B cell (primary cell): ENCODE data around the gene MTERF4. TPM values are rescaled to one million over a fixed set of nuclear protein-coding genes. Genes with fewer than 3 reads are reported as not detected.

Experiments
- ATAC-seq: fragments of 200-7000 bp; cut with Tn5 transposase; one replicate; pipeline ENCODE4 v1.10.0; 2021; ENCODE audit warnings: low read depth, mild to moderate bottlenecking, moderate number of reproducible peaks, moderate library complexity
- CTCF ChIA-PET: fragments of 350-600 bp; sonication (Branson Sonifier 250); formaldehyde crosslinking; loops from one replicate; lab custom pipeline; 2021; ENCODE audit warnings: antibody characterized with exemption, inconsistent platforms; lab: Charles Lee
- POLR2A ChIA-PET: fragments of 350-600 bp; sonication (Branson Sonifier 250); formaldehyde crosslinking; loops from one replicate; lab custom pipeline; 2021; ENCODE audit warnings: antibody characterized with exemption; lab: Charles Lee
- DNase-seq: peaks from one replicate; pipeline ENCODE4 v3.0.0; 2013
- H2AFZ ChIP-seq: 2 replicates; pipeline ENCODE4 v1.6.1; 2012; ENCODE audit warnings: mild to moderate bottlenecking, low read depth, low read length; ENCODE audit not compliant: insufficient read depth, poor library complexity, severe bottlenecking
- H3K27ac ChIP-seq, 2 donors: 1 replicate in 1 of 2; 2 replicates in 1 of 2; pipeline ENCODE4 v1.5.1; 2012 to 2013; ENCODE audit warnings: low read length in 2 of 2, mild to moderate bottlenecking in 2 of 2, moderate library complexity in 1 of 2
- H3K27me3 ChIP-seq, 4 experiments: fragments of 200-600 bp in 1 of 4; sonication (generic) in 1 of 4; replicated peaks in 1 of 4; 1 replicate in 2 of 4; 2 replicates in 2 of 4; pipeline versions ENCODE4 v1.6.1 to v1.7.0; 2013 to 2016; ENCODE audit warnings: low read length in 3 of 4, mild to moderate bottlenecking in 2 of 4, mixed read lengths in 1 of 4, moderate library complexity in 1 of 4; ENCODE audit not compliant: insufficient read depth in 4 of 4, control insufficient read depth in 3 of 4; ENCODE audit errors: control extremely low read depth in 1 of 4
- H3K36me3 ChIP-seq, 2 experiments: replicated peaks in 1 of 2; 1 replicate in 1 of 2; 2 replicates in 1 of 2; pipeline versions ENCODE4 v1.6.1 to v1.7.1; 2013; ENCODE audit warnings: low read length in 1 of 2; ENCODE audit not compliant: insufficient read depth in 2 of 2, control insufficient read depth in 1 of 2; ENCODE audit errors: control extremely low read depth in 1 of 2, extremely low read depth in 1 of 2
- H3K4me1 ChIP-seq, 2 donors: fragments of 200-600 bp in 1 of 2; sonication (generic) in 1 of 2; 1 replicate in 1 of 2; 2 replicates in 1 of 2; pipeline versions ENCODE4 v1.5.1 to v1.6.1; 2013 to 2017; ENCODE audit warnings: low read length in 2 of 2; ENCODE audit not compliant: control insufficient read depth in 2 of 2, insufficient read depth in 2 of 2
- H3K4me2 ChIP-seq: replicated peaks from 2 replicates; pipeline ENCODE3; 2012; ENCODE audit warnings: mild to moderate bottlenecking, low read depth, low read length; ENCODE audit not compliant: poor library complexity, severe bottlenecking
- H3K4me3 ChIP-seq, 5 experiments: fragments of 200-600 bp in 1 of 5; sonication (generic) in 1 of 5; 1 replicate in 3 of 5; 2 replicates in 2 of 5; pipeline versions ENCODE4 v1.5.1 to v1.7.0; 2011 to 2016; ENCODE audit warnings: low read length in 4 of 5, mild to moderate bottlenecking in 4 of 5, low read depth in 2 of 5, control low read depth in 1 of 5, moderate library complexity in 1 of 5; ENCODE audit not compliant: insufficient read depth in 1 of 5; ENCODE audit errors: control extremely low read depth in 1 of 5, extremely low read depth in 1 of 5
- H3K79me2 ChIP-seq: fragments of 200-600 bp; sonication (generic); one replicate; pipeline ENCODE4 v1.6.0; 2016; ENCODE audit warnings: low read length; ENCODE audit not compliant: control insufficient read depth, insufficient read depth
- H3K9ac ChIP-seq: fragments of 200-600 bp; sonication (generic); 2 replicates; pipeline ENCODE4 v1.6.1; 2017; ENCODE audit warnings: mild to moderate bottlenecking, low read length, moderate library complexity
- H3K9me3 ChIP-seq, 3 donors: one replicate each; pipeline versions ENCODE4 v1.6.1 to v1.7.1; 2013; ENCODE audit warnings: low read length in 2 of 3; ENCODE audit not compliant: control insufficient read depth in 2 of 3, insufficient read depth in 1 of 3; ENCODE audit errors: control extremely low read depth in 1 of 3
- H4K20me1 ChIP-seq: 2 replicates; pipeline ENCODE4 v1.6.0; 2012; ENCODE audit warnings: mild to moderate bottlenecking, low read length; ENCODE audit not compliant: insufficient read depth, control insufficient read depth, poor library complexity, severe bottlenecking
- H3K27ac Mint-ChIP-seq: one replicate; pipeline ENCODE4 v1.8.0; 2021; ENCODE audit warnings: mixed read lengths
- H3K27me3 Mint-ChIP-seq: one replicate; pipeline ENCODE4 v1.8.0; 2021; ENCODE audit warnings: mixed read lengths
- H3K4me1 Mint-ChIP-seq: one replicate; pipeline ENCODE4 v1.8.0; 2021; ENCODE audit warnings: mixed read lengths
- H3K4me3 Mint-ChIP-seq: one replicate; pipeline ENCODE4 v1.8.0; 2021; ENCODE audit warnings: mixed read lengths
- H3K9me3 Mint-ChIP-seq: one replicate; pipeline ENCODE4 v1.8.0; 2022; ENCODE audit warnings: mixed read lengths; ENCODE audit not compliant: insufficient read depth
- CTCF ChIP-seq: fragments of 200-600 bp; IDR thresholded peaks from one replicate; pipeline ENCODE4 v1.8.0; 2022; ENCODE audit warnings: antibody characterized with exemption, mild to moderate bottlenecking
- EZH2 ChIP-seq: IDR thresholded peaks from 2 replicates; pipeline ENCODE4 v1.6.1; 2012; ENCODE audit warnings: borderline replicate concordance, low read depth, mild to moderate bottlenecking, moderate library complexity, low read length; ENCODE audit not compliant: insufficient read depth, poor library complexity, severe bottlenecking
- WGBS: methylation state at CpG from one replicate; pipeline ENCODE4 v1.1.5; 2013; ENCODE audit warnings: missing lambda C conversion rate; ENCODE audit not compliant: insufficient coverage; 5-methylcytosine and 5-hydroxymethylcytosine counted together
- intact Hi-C: fragments of 100-400 bp; cut with micrococcal nuclease; formaldehyde crosslinking; loops from one replicate; pipeline ENCODE4 v1.10.0; 2022
- polyA plus RNA-seq: library from polyadenylated mRNA; depleted of rRNA; stranded (reverse); fragments of >200 nt; gene quantifications from 2 replicates; pipeline ENCODE4 v1.2.3, GENCODE V29; 2012
- total RNA-seq, 2 donors: library from RNA; stranded (reverse); fragments of 120-200 nt in 1 of 2; gene quantifications; 1 replicate in 1 of 2; 2 replicates in 1 of 2; pipeline versions ENCODE4 v1.2.3 to v1.2.4, GENCODE V29; 2013 to 2022

The MTERF4 gene
- total and polyA plus RNA-seq, 2 donors (not counting 1 experiment from before 2014, with no cell fraction given) = 88.7 to 153 TPM

DNA sequence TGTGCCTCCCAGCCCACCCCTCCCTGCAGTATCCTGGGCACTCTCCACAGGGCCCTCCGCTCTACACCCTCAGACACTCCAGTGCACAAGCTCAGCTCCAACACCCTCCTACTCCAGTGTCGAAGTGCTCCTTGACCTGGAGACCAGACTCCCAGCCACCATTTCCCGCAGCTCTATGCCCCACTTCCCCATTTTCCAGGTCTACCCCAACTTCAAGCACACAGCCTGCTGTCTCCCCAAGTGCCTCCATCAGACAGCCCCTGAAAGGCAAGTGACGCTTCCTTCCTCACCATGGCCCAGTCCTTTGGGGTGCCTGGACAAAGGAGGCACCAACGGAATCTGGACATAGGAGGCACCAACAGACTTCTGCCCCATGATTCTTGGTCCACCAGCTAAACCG lies 40.0 kb upstream of the MTERF4 start:
- no peaks in the 10 kb centered on the region for H3K9me3 ChIP-seq
- peaks cover 35% of the 10 kb centered on the region for H3K79me2 ChIP-seq
- no peaks in the 10 kb centered on the region for H3K27me3 ChIP-seq
- H3K4me1 ChIP-seq = no peaks in the 10 kb centered on the region
- no peak overlapping the region for H3K9ac ChIP-seq
- no peak overlapping the region for H2AFZ ChIP-seq
- Mint-ChIP-seq H3K27me3 (no peaks in the 10 kb centered on the region), H3K4me3 (no peak overlapping the region), H3K9me3 (no peaks in the 10 kb centered on the region), H3K4me1 (peaks cover 4% of the 10 kb centered on the region), H3K27ac (no peak overlapping the region)
- H3K4me3 ChIP-seq = no peak overlapping the region
- WGBS = 93% methylated on average over 5 of the region's 6 CpGs
- H3K36me3 ChIP-seq = peaks cover 0 to 27% of the 10 kb centered on the region in 2 experiments
- TF ChIP-seq CTCF (no peak), EZH2 (no peak)
- intact Hi-C loops = no loop called here
- POLR2A ChIA-PET = interaction anchor here (0.6 kb wide), 1 partner anchor 56 kb away, joined by 3 read pairs; no protein-coding TSS in a partner anchor
- DNase-seq (no peak), ATAC-seq (no peak)
- H3K27ac ChIP-seq = no peak overlapping the region
- no peaks in the 10 kb centered on the region for H4K20me1 ChIP-seq
- no peak overlapping the region for H3K4me2 ChIP-seq
- CTCF ChIA-PET = no interaction called here

- WGBS = 96% methylated on average over 13 of the region's 14 CpGs
- no peaks in the 10 kb centered on the region for H3K27me3 ChIP-seq
- H3K79me2 ChIP-seq = peaks cover 35% of the 10 kb centered on the region
- no peaks in the 10 kb centered on the region for H3K9me3 Mint-ChIP-seq
- no peak overlapping the region for H3K4me3 ChIP-seq
- no peak overlapping the region for H3K27ac ChIP-seq
- peaks cover 2% of the 10 kb centered on the region for H3K4me1 Mint-ChIP-seq
- peaks cover 0 to 30% of the 10 kb centered on the region in 2 experiments for H3K36me3 ChIP-seq
- ATAC-seq (no peak), DNase-seq (no peak)
- no peaks in the 10 kb centered on the region for H3K9me3 ChIP-seq
- H3K27me3 Mint-ChIP-seq = no peaks in the 10 kb centered on the region
- POLR2A ChIA-PET = no interaction called here
- no peak overlapping the region for H3K4me2 ChIP-seq
- TF ChIP-seq CTCF (no peak), EZH2 (no peak)
- H3K27ac Mint-ChIP-seq = no peak overlapping the region
- CTCF ChIA-PET = no interaction called here
- H3K4me1 ChIP-seq = no peaks in the 10 kb centered on the region
- H3K9ac ChIP-seq = no peak overlapping the region
- no peak overlapping the region for H3K4me3 Mint-ChIP-seq
- no peak overlapping the region for H2AFZ ChIP-seq
- H4K20me1 ChIP-seq = no peaks in the 10 kb centered on the region
- intact Hi-C loops = no loop called here
These were observed 39.2 kb upstream of the MTERF4 start for GRCh38 chr2:241141214-241141770.
